Transverse colon (tissue), 3 donors: ENCODE data around the gene CYTIP.

Experiments used
- POLR2A ChIP-seq: fragments of 450-650 bp; IDR thresholded peaks from one replicate; pipeline ENCODE4 v1.6.1; 2016; ENCODE audit warnings: antibody characterized with exemption, mild to moderate bottlenecking, moderate library complexity
- TF ChIP-seq, protein P1 (sequence below), 5 experiments: fragments of 200-600 bp in 3 of 5; fragments of 450-650 bp in 2 of 5; sonication (generic) in 3 of 5; IDR thresholded peaks; 1 replicate in 2 of 5; 2 replicates in 3 of 5; pipeline ENCODE4 v1.5.1; 2016 to 2017; ENCODE audit warnings: antibody characterized with exemption in 5 of 5, inconsistent platforms in 3 of 5, mild to moderate bottlenecking in 2 of 5, moderate library complexity in 1 of 5

- TF ChIP-seq POLR2A, result no peak
- TF ChIP-seq, protein P1, sequence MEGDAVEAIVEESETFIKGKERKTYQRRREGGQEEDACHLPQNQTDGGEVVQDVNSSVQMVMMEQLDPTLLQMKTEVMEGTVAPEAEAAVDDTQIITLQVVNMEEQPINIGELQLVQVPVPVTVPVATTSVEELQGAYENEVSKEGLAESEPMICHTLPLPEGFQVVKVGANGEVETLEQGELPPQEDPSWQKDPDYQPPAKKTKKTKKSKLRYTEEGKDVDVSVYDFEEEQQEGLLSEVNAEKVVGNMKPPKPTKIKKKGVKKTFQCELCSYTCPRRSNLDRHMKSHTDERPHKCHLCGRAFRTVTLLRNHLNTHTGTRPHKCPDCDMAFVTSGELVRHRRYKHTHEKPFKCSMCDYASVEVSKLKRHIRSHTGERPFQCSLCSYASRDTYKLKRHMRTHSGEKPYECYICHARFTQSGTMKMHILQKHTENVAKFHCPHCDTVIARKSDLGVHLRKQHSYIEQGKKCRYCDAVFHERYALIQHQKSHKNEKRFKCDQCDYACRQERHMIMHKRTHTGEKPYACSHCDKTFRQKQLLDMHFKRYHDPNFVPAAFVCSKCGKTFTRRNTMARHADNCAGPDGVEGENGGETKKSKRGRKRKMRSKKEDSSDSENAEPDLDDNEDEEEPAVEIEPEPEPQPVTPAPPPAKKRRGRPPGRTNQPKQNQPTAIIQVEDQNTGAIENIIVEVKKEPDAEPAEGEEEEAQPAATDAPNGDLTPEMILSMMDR (IDR thresholded peaks at IDR 0.05), result no peak
These were observed 76.2 kb downstream of the CYTIP start for GRCh38 chr2:157367704-157368103.
